SK-N-SH treated with all-trans-retinoic acid at 6 μM for 48 hours (cell line): ENCODE measurements around the gene TAS2R14.

Experiments
- ATAC-seq: fragments of 200-7000 bp; cut with Tn5 transposase; 3 replicates; pipeline ENCODE4 v1.9.1; 2020; ENCODE audit warnings: mild to moderate bottlenecking, moderate library complexity
- ARNTL ChIP-seq: fragments of 450-650 bp; formaldehyde crosslinking; IDR thresholded peaks from 2 replicates; pipeline ENCODE4 v1.5.0; 2020; ENCODE audit warnings: low read depth, mild to moderate bottlenecking, moderate library complexity, borderline replicate concordance
- BACH2 ChIP-seq: fragments of 250-450 bp; sonication (Bioruptor Pico); IDR thresholded peaks from 2 replicates; pipeline ENCODE4 v1.9.0; 2021; ENCODE audit warnings: mild to moderate bottlenecking, borderline replicate concordance
- CSDC2 ChIP-seq: fragments of 250-450 bp; sonication (Bioruptor Pico); IDR thresholded peaks from 2 replicates; pipeline ENCODE4 v1.5.0; 2020; ENCODE audit warnings: mild to moderate bottlenecking, moderate library complexity
- ESRRG ChIP-seq: fragments of 250-450 bp; sonication (Bioruptor Pico); IDR thresholded peaks from 2 replicates; pipeline ENCODE4 v1.6.1; 2021; ENCODE audit warnings: mild to moderate bottlenecking
- GLIS3 ChIP-seq: fragments of 250-450 bp; sonication (Bioruptor Pico); IDR thresholded peaks from 2 replicates; pipeline ENCODE4 v1.5.0; 2020; ENCODE audit warnings: mild to moderate bottlenecking, moderate library complexity
- ISL1 ChIP-seq: fragments of 250-450 bp; sonication (Bioruptor Pico); IDR thresholded peaks from 2 replicates; pipeline ENCODE4 v2.1.2; 2022; ENCODE audit warnings: mild to moderate bottlenecking, moderate library complexity
- OSR1 ChIP-seq: fragments of 250-450 bp; sonication (Bioruptor Pico); IDR thresholded peaks from 2 replicates; pipeline ENCODE4 v1.8.0; 2022; ENCODE audit warnings: moderate library complexity, mild to moderate bottlenecking, inconsistent platforms
- PPARA ChIP-seq: fragments of 250-450 bp; sonication (Bioruptor Pico); IDR thresholded peaks from 2 replicates; pipeline ENCODE4 v1.5.0; 2020; ENCODE audit warnings: mild to moderate bottlenecking, borderline replicate concordance
- RARB ChIP-seq: fragments of 250-450 bp; sonication (Bioruptor Pico); IDR thresholded peaks from 2 replicates; pipeline ENCODE4 v1.8.0; 2021; ENCODE audit warnings: mild to moderate bottlenecking, moderate library complexity
- SNAI2 ChIP-seq: fragments of 250-450 bp; sonication (Bioruptor Pico); IDR thresholded peaks from 2 replicates; pipeline ENCODE4 v1.5.0; 2020; ENCODE audit warnings: mild to moderate bottlenecking, moderate library complexity
- TOX ChIP-seq: fragments of 250-450 bp; sonication (Bioruptor Pico); IDR thresholded peaks from 2 replicates; pipeline ENCODE4 v1.8.0; 2021; ENCODE audit warnings: mild to moderate bottlenecking, moderate library complexity, borderline replicate concordance
- ZC3H10 ChIP-seq: fragments of 250-450 bp; sonication (Bioruptor Pico); IDR thresholded peaks from 2 replicates; pipeline ENCODE4 v1.5.1; 2021; ENCODE audit warnings: mild to moderate bottlenecking, moderate library complexity
- ZNF565 ChIP-seq: fragments of 450-650 bp; formaldehyde crosslinking; conservative IDR thresholded peaks from 2 replicates; pipeline ENCODE4 v1.5.0; 2020; ENCODE audit warnings: low read depth, mild to moderate bottlenecking, moderate library complexity
- ZNF70 ChIP-seq: fragments of 450-650 bp; formaldehyde crosslinking; IDR thresholded peaks from 2 replicates; pipeline ENCODE4 v1.5.0; 2020; ENCODE audit warnings: mild to moderate bottlenecking, moderate library complexity
- ZNF8 ChIP-seq: fragments of 450-650 bp; formaldehyde crosslinking; IDR thresholded peaks from 2 replicates; pipeline ENCODE4 v1.5.0; 2020; ENCODE audit warnings: mild to moderate bottlenecking, moderate library complexity
- TF ChIP-seq, protein P1 (sequence below): fragments of 250-450 bp; sonication (Bioruptor Pico); IDR thresholded peaks from 2 replicates; pipeline ENCODE4 v1.5.1; 2021; ENCODE audit warnings: mild to moderate bottlenecking, moderate library complexity
- TF ChIP-seq, protein P2 (sequence below): fragments of 250-450 bp; sonication (Bioruptor Pico); IDR thresholded peaks from 2 replicates; pipeline ENCODE4 v1.8.0; 2020; ENCODE audit warnings: mild to moderate bottlenecking, moderate library complexity, borderline replicate concordance
- TF ChIP-seq, protein P3 (sequence below): fragments of 250-450 bp; sonication (Bioruptor Pico); IDR thresholded peaks from 2 replicates; pipeline ENCODE4 v1.8.0; 2021; ENCODE audit warnings: low read depth, mild to moderate bottlenecking, moderate library complexity, borderline replicate concordance
- TF ChIP-seq, protein P4 (sequence below): fragments of 250-450 bp; sonication (Bioruptor Pico); IDR thresholded peaks from 2 replicates; pipeline ENCODE4 v1.5.0; 2020; ENCODE audit warnings: mild to moderate bottlenecking, moderate library complexity
- TF ChIP-seq, protein P5 (sequence below): fragments of 250-450 bp; sonication (Bioruptor Pico); IDR thresholded peaks from 2 replicates; pipeline ENCODE4 v1.5.1; 2020; ENCODE audit warnings: low read depth, mild to moderate bottlenecking, moderate library complexity

Gene TAS2R14

DNA sequence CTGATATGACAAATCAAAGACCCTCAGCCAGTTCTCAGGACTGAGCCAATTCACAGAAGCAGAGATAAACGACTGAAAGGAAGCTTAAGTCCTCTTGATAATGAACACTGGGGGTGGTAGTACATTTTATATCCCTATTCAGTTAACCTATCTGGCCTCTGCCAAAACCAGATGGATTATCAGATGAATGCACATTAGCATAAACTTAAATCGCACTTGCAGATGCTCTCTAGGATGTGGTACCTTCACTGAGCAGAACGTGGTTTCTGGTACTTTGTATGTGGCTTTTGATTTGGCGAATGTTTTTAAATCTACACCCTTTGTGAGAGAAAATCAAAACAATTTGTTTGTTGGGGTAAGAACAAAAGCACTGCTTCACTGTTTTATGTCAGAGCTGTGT is 21.1 kb upstream of the TAS2R14 start:
- TF ChIP-seq, protein P1, sequence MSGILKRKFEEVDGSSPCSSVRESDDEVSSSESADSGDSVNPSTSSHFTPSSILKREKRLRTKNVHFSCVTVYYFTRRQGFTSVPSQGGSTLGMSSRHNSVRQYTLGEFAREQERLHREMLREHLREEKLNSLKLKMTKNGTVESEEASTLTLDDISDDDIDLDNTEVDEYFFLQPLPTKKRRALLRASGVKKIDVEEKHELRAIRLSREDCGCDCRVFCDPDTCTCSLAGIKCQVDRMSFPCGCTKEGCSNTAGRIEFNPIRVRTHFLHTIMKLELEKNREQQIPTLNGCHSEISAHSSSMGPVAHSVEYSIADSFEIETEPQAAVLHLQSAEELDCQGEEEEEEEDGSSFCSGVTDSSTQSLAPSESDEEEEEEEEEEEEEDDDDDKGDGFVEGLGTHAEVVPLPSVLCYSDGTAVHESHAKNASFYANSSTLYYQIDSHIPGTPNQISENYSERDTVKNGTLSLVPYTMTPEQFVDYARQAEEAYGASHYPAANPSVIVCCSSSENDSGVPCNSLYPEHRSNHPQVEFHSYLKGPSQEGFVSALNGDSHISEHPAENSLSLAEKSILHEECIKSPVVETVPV, result no peak
- TF ChIP-seq, all 23 proteins: peak for 0
- no peak for ATAC-seq

DNA sequence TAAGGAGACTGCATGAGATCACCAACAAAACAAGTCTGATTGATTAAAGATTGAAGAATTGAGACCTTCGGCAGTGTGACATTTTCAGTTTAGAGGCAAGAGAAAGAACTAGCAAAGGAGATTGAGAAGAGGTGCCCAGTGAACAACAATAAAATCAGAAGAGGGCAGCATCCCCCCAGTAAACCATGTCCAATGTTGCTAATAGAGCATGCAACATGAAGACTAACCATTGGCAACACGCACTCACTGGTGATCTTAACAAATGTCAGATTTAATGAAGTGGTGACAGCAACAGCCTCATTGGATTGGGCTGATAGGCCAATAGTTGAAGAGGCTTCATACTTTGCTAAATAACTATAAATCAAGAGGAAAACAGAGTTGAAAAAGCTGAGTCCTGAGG is 20.7 kb upstream of the TAS2R14 start:
- no peak for ATAC-seq
- no peak for TF ChIP-seq ESRRG
- TF ChIP-seq ARNTL (CRISPR knock-in tag), result no peak
- no peak for TF ChIP-seq PPARA (CRISPR knock-in tag)
- TF ChIP-seq, protein P2, sequence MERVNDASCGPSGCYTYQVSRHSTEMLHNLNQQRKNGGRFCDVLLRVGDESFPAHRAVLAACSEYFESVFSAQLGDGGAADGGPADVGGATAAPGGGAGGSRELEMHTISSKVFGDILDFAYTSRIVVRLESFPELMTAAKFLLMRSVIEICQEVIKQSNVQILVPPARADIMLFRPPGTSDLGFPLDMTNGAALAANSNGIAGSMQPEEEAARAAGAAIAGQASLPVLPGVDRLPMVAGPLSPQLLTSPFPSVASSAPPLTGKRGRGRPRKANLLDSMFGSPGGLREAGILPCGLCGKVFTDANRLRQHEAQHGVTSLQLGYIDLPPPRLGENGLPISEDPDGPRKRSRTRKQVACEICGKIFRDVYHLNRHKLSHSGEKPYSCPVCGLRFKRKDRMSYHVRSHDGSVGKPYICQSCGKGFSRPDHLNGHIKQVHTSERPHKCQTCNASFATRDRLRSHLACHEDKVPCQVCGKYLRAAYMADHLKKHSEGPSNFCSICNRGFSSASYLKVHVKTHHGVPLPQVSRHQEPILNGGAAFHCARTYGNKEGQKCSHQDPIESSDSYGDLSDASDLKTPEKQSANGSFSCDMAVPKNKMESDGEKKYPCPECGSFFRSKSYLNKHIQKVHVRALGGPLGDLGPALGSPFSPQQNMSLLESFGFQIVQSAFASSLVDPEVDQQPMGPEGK, result no peak
- TF ChIP-seq BACH2 (CRISPR knock-in tag), result no peak
- TF ChIP-seq GLIS3 (CRISPR knock-in tag), result no peak
- TF ChIP-seq, protein P3, sequence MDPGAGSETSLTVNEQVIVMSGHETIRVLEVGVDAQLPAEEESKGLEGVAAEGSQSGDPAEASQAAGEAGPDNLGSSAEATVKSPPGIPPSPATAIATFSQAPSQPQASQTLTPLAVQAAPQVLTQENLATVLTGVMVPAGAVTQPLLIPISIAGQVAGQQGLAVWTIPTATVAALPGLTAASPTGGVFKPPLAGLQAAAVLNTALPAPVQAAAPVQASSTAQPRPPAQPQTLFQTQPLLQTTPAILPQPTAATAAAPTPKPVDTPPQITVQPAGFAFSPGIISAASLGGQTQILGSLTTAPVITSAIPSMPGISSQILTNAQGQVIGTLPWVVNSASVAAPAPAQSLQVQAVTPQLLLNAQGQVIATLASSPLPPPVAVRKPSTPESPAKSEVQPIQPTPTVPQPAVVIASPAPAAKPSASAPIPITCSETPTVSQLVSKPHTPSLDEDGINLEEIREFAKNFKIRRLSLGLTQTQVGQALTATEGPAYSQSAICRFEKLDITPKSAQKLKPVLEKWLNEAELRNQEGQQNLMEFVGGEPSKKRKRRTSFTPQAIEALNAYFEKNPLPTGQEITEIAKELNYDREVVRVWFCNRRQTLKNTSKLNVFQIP, result no peak
- TF ChIP-seq ISL1 (CRISPR knock-in tag), result no peak
- no peak for TF ChIP-seq ZNF565
- TF ChIP-seq ZNF8, result no peak
- TF ChIP-seq RARB, result no peak
- no peak for TF ChIP-seq CSDC2 (CRISPR knock-in tag)
- no peak for TF ChIP-seq ZNF70
- no peak for TF ChIP-seq SNAI2 (CRISPR knock-in tag)
- TF ChIP-seq, protein P1, result no peak
- TF ChIP-seq, protein P4, sequence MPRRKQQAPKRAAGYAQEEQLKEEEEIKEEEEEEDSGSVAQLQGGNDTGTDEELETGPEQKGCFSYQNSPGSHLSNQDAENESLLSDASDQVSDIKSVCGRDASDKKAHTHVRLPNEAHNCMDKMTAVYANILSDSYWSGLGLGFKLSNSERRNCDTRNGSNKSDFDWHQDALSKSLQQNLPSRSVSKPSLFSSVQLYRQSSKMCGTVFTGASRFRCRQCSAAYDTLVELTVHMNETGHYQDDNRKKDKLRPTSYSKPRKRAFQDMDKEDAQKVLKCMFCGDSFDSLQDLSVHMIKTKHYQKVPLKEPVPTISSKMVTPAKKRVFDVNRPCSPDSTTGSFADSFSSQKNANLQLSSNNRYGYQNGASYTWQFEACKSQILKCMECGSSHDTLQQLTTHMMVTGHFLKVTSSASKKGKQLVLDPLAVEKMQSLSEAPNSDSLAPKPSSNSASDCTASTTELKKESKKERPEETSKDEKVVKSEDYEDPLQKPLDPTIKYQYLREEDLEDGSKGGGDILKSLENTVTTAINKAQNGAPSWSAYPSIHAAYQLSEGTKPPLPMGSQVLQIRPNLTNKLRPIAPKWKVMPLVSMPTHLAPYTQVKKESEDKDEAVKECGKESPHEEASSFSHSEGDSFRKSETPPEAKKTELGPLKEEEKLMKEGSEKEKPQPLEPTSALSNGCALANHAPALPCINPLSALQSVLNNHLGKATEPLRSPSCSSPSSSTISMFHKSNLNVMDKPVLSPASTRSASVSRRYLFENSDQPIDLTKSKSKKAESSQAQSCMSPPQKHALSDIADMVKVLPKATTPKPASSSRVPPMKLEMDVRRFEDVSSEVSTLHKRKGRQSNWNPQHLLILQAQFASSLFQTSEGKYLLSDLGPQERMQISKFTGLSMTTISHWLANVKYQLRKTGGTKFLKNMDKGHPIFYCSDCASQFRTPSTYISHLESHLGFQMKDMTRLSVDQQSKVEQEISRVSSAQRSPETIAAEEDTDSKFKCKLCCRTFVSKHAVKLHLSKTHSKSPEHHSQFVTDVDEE (CRISPR knock-in tag), result no peak
- no peak for TF ChIP-seq TOX (CRISPR knock-in tag)
- TF ChIP-seq, protein P5, sequence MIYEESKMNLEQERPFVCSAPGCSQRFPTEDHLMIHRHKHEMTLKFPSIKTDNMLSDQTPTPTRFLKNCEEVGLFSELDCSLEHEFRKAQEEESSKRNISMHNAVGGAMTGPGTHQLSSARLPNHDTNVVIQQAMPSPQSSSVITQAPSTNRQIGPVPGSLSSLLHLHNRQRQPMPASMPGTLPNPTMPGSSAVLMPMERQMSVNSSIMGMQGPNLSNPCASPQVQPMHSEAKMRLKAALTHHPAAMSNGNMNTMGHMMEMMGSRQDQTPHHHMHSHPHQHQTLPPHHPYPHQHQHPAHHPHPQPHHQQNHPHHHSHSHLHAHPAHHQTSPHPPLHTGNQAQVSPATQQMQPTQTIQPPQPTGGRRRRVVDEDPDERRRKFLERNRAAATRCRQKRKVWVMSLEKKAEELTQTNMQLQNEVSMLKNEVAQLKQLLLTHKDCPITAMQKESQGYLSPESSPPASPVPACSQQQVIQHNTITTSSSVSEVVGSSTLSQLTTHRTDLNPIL, result no peak
- TF ChIP-seq OSR1 (CRISPR knock-in tag), result no peak
- no peak for TF ChIP-seq ZC3H10

DNA sequence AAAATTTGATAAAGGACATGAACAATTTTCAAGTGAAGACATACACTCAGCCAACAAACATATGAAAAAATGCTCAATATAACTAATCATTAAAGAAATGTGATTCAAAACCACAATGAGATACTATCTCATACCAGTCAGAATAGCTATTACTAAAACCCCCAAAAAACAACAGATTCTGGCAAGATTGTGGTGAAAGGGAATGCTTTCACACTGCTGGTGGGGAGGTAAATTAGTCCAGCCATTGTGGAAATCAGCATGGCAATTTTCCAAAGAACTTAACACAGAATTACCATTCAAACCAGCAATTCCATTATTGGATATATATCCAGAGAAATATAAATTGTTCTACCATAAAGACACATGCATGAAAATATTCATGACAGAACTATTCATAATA is 18.7 kb upstream of the TAS2R14 start:
- no peak for ATAC-seq
- TF ChIP-seq, protein P2, result no peak
- no peak for TF ChIP-seq CSDC2 (CRISPR knock-in tag)
- TF ChIP-seq ZNF8, result no peak
- no peak for TF ChIP-seq PPARA (CRISPR knock-in tag)
- TF ChIP-seq ARNTL (CRISPR knock-in tag), result no peak
- TF ChIP-seq, protein P4 (CRISPR knock-in tag), result no peak
- no peak for TF ChIP-seq ZNF70
- TF ChIP-seq SNAI2 (CRISPR knock-in tag), result no peak
- no peak for TF ChIP-seq BACH2 (CRISPR knock-in tag)
- no peak for TF ChIP-seq ZNF565
- TF ChIP-seq GLIS3 (CRISPR knock-in tag), result no peak
- TF ChIP-seq OSR1 (CRISPR knock-in tag), result no peak
- TF ChIP-seq, protein P5, result no peak
